ENCODE data around the gene CREB5.

- no peak for TF ChIP-seq POLR2A (IDR thresholded peaks at IDR 0.05; ENCODE audit: low read depth, low read length)
- TF ChIP-seq JUN (IDR thresholded peaks at IDR 0.05; ENCODE audit: borderline replicate concordance, insufficient read depth, insufficient read length, low read depth): peak; percentile 37
Observed at GRCh38 chr7:28674359-28674782, 262.1 kb downstream of the CREB5 start.

All from endothelial cell of umbilical vein (primary cell).